NCI-H2171 (cell line): ENCODE measurements around the gene RNF2.
"Not testable (repeated sequence)": the region's sequence is repeated elsewhere in the genome, so short reads cannot be mapped to it uniquely, and the experiment has no call there.

Source experiments
- DNase-seq: peaks from one replicate; lab custom pipeline; 2025; lab: John Stamatoyannopoulos, UW

The RNF2 gene

DNA sequence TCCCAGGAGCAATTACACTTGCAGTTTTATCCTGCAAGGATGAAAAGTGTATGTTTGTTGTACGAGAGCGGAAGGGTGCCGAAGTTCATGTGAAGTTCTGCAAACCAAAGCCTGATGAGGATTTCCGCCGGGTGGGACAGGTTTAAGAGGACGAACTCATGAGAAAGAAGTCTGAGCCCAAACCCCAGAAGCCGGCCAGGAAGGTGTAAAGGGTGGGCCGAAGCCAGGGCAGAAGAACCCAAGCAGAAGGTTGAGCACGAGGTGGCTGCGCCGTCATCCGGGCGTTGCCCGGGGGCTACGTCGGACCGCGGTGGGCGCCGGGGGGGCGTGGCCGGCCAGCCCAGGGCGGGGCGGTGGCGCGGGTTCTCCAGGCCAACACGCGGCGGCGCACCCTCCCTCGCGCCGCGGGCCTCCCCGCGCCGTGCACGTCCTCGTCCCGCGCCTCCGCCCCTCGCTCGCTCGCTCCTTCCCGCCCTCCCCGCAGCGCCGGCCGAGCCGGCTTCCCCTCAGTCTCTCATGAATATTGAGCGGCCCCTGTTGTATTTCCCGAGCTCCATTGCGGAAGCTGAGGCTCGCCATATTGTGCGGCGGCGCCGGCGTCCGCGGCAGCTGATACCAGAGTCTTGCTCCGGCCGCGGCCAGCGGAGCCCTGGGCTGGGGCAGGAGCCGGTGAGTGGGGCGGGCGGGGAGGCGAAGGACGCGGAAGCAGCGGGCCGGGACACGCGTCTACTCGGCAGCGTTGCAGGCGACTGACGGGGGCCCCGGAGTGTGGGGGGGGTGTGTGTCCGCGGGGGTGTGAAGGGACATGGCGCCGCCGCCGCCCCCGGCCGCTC is at the start of gene RNF2:
RNF2 (plus strand) TSS at position 578 of the 833 bp plus-strand sequence. CDS start 41,996 bp downstream, outside the sequence.
- DNase-seq, result peak; percentile 74

GRCh38 chr1:184999974-185000373 is 45.4 kb upstream of the RNF2 start:
- not testable (repeated sequence) for DNase-seq

DNA sequence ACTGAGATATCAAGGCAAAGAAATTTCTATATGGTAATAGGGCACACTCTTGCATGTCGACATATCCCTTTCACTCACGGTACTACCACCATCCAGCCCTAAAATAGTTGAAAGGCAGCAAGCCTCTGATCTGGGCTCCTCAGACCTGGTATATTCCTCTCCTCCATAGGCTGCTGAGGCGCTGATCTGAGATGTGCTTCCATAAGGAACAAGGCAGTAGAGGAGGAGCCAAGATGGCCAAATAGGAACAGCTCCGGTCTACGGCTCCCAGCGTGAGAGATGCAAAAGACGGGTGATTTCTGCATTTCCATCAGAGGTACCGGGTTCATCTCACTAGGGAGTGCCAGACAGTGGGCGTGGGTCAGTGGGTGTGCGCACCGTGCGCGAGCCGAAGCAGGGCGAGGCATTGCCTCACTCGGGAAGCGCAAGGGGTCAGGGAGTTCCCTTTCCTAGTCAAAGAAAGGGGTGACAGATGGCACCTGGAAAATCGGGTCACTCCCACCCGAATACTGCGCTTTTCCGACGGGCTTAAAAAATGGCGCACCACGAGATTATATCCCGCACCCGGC is 44.0 kb upstream of the RNF2 start:
- peak; percentile 13 for DNase-seq

DNA sequence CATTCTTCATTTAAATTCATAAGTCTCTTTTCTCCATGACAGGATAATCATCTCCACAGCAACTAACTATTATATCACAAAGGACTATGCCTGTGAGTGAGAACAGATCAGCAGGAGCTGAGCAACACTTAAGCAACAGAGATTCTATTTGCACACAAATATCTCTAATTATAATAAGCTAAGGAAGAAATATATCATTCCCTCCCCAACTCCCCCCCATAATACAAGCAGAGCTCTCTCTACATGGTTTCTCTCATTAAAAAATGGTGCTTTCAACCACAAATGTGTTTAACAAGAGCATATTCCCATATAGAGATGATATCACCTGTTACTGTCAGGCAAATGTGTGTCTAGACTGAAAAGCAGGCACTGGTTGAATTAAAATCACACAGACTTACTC is 36.5 kb upstream of the RNF2 start:
- DNase-seq, result no peak

DNA sequence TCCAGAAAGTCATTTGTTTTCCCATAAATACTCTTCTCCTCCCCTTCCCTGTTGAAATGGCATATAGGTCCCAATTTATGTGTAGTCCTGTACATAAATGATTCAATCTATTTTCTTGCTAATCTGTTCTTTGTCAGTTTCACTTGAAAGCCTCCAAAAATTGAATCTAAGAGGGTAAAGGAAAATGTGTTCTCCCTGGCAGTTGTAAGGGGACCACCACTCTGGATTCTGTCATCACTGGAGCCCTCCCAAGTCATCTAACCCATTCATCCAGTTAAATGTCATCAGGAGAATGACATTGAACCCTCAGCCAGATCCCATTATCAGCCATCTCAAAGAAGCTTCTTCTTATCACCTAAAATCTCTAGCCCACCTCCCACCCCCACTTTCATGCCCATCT is 35.0 kb upstream of the RNF2 start:
- DNase-seq, result no peak

GRCh38 chr1:185014941-185015340 is 30.4 kb upstream of the RNF2 start:
- no peak for DNase-seq

DNA sequence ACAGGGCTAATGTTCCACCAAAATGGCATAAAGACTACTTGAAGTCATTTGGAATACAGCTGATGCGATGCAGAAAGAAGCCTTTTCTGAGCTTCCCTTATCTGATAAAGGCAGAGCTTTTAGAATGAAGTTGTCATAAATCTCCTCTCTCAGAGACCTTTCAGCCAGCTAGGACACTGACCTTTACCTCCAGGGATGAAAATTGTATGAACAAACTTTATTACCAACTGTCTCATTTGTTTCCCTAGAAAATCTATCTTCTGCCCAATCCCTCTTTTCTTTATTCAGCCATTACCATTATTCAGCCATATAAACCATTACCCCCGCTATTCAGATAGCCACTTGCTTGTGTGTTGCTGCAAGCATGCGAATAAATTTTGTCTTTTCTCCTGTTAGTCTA is 29.7 kb upstream of the RNF2 start:
- no peak for DNase-seq

DNA sequence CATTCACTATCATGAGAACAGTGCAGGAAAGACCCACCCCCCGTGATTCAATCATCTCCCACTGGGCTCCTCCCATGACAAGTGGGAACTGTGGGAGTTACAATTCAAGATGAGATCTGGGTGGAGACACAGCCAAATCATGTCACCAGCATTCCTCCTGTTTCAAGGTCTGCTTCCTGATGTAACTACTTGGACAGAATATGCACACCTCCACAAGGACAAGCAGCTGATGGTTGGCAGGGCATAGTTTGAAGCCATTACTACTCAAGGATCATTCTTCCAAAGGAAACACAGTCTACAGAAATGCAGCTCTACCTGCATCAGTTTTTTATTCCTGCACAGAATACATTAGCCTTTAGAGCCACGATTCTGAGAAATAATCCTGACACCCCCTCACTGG is 28.5 kb upstream of the RNF2 start:
- no peak for DNase-seq

- no peak for DNase-seq
These were observed 28.0 kb upstream of the RNF2 start for GRCh38 chr1:185017338-185017737.

DNA sequence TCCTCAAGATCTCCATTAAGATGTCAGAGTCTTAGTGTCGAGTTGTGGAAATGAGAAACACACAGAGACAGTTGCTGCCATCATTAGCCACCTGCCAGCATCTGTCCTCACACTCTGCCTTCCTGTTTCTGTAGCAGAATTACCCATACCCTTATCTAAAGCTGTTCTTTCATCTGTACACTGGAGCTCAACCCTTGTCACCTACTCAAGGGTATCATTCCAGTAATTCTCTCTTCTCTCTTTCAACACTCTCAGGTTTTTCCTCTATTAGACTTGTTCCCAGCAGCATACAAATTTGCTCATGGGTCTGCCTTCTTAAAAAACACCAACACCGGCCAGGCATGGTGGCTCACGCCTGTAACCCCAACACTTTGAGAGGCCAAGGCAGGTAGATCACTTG is 27.4 kb upstream of the RNF2 start:
- no peak for DNase-seq

- DNase-seq, result no peak
These were observed 18.0 kb upstream of the RNF2 start for GRCh38 chr1:185027252-185027882.

- no peak for DNase-seq
These were observed 11.7 kb upstream of the RNF2 start for GRCh38 chr1:185033686-185034085.

- no peak for DNase-seq
These were observed 10.1 kb upstream of the RNF2 start for GRCh38 chr1:185035258-185035657.

GRCh38 chr1:185038813-185039376 is 6.5 kb upstream of the RNF2 start:
- no peak for DNase-seq

- DNase-seq, result no peak
These were observed 5.5 kb upstream of the RNF2 start for GRCh38 chr1:185039726-185040407.

- no peak for DNase-seq
These were observed 5.0 kb upstream of the RNF2 start for GRCh38 chr1:185040408-185040735.

GRCh38 chr1:185041742-185042141 is 3.6 kb upstream of the RNF2 start:
- DNase-seq, result no peak

- no peak for DNase-seq
These were observed 2.6 kb upstream of the RNF2 start for GRCh38 chr1:185042737-185043136.

- no peak for DNase-seq
These were observed 971 bp upstream of the RNF2 start for GRCh38 chr1:185044387-185044786.

GRCh38 chr1:185045814-185046492 is 595 bp downstream of the RNF2 start:
- DNase-seq, result no peak

GRCh38 chr1:185046668-185047067 is 1.3 kb downstream of the RNF2 start:
- DNase-seq, result no peak

DNA sequence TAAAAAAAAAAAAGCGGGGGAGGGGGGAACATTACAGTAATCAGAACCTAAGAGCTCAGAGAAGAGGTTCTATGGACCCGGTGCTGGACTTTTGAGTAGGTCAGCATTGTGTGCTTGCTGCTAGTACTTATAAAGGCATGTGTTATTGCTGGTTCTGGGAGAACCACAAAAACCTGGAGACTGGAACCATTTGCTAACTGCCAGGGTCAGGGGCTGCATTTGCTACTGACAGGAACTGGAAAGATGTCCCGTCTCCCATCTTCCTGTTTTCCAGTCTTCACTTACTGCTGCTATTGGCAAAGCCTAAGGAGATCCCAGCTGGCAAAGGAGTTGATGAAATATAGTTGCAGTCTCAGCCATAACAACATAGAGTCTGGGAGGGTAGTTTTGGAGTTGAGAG is 4.3 kb downstream of the RNF2 start:
- DNase-seq, result no peak
